ENCODE results near the gene MYL6B.
"Not testable (repeated sequence)": the region's sequence is repeated elsewhere in the genome, so short reads cannot be mapped to it uniquely, and the experiment has no call there.

The MYL6B gene

DNA sequence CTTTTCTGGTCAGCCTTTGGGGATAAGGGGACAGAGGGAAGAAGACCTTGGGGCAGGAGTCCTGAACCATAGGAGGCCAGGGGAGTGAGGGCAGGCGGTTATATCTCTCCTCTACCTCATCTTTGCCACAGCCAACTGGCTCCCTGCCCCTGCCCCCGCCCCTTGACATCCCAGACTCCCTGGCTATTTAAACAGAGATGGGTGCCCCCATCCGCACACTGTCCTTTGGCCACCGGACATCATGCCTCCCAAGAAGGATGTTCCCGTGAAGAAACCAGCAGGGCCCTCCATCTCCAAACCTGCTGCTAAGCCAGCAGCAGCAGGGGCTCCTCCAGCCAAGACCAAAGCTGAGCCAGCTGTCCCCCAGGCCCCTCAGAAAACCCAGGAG, 1.3 kb downstream of the MYL6B start:
- no peak for DNase-seq (ENCODE audit: low read depth)

DNA sequence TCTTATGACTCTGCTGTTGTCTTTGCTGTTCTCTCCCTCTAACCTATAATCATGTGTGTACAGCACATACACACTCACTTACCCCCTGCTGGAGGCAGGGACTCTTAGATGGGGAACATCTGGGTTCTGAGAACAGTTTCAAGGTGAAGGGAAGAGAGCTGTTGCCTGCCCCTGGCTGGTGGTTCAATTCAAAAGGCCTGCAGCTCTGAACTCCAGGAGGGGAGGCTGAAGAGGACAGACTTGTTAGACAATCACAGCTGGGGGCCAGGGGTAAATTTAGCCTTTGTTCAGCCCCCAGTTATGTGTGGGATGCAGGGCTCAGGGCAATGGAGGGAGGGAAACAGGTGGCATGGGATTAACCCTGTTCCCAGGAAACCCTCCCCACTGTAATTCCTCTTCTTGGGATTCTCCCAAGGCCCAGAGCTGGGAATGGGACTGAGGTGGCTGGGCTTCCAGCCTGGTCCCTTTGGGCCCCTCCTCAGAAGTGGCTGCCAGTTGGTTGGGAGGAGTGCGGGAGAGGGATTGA, 1.9 kb downstream of the MYL6B start:
- no peak for DNase-seq (ENCODE audit: low read depth)

DNA sequence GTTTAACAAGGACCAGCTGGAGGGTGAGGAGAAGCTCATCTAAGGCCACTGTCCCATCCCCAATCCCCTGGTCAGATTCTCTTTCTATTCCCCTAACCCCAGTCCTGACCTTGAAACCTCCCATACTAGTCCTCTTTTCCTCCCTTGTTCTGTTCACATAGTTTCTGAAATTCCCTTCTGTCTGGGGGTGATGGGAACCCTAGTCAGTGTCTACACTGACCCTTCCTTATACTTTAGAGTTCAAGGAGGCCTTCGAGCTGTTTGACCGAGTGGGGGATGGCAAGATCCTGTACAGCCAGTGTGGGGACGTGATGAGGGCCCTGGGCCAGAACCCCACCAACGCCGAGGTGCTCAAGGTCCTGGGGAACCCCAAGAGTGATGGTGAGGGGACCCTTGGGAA, 2.4 kb downstream of the MYL6B start:
- DNase-seq (ENCODE audit: low read depth), result no peak

DNA sequence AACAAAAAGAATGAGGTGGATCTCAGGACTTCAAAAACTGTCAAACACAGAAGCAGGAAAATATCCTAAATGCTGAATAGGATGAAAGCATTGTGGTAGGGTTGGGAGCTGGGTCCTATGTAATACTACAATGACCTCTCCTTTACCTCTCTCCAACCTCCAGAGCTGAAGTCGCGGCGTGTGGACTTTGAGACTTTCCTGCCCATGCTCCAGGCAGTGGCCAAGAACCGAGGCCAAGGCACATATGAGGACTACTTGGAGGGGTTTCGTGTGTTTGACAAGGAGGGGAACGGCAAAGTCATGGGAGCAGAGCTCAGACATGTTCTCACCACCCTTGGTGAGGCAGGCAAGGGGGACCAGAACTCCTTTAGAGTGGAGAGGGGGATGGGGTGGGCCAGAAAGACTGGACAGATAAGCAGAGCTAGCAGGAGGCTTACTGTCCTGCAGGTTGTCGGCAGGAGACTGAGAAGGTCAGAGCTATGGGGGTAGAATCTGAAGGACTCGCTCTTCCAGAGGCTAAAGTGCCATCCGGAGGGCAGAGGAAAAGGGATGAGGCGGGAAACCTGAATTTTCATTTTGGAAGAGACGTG, 3.0 kb downstream of the MYL6B start:
- DNase-seq (ENCODE audit: low read depth), result no peak

DNA sequence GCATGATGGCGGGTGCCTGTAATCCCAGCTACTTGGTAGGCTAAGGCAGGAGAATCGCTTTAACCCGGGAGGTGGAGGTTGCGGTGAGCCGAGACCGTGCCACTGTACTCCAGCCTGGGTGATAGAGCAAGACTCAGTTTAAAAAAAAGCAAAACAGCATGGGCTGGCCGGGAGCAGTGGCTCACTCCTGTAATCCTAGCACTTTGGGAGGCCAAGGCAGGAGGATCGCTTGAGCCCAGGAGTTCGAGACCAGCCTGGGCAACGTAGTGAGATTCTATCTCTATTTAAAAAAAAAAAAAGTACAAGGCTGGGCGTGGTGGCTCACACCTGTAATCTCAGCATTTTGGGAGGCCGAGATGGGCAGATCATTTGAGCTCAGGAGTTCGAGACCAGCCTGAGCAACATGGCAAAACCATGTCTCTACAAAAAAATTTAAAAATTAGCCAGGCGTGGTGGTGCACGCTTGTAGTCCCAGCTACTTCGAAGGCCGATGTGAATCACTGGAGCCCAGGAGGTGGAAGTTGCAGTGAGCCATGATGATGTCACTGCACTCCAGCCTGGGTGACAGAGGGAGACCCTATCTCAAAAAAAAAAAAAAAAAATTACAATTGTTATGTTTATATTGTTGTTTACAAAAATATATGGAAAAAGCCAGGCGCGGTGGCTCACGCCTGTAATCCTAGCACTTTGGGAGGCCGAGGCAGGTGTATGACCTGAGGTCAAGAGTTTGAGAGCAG, 4.2 kb downstream of the MYL6B start:
- not testable (repeated sequence) for DNase-seq (ENCODE audit: low read depth)

DNA sequence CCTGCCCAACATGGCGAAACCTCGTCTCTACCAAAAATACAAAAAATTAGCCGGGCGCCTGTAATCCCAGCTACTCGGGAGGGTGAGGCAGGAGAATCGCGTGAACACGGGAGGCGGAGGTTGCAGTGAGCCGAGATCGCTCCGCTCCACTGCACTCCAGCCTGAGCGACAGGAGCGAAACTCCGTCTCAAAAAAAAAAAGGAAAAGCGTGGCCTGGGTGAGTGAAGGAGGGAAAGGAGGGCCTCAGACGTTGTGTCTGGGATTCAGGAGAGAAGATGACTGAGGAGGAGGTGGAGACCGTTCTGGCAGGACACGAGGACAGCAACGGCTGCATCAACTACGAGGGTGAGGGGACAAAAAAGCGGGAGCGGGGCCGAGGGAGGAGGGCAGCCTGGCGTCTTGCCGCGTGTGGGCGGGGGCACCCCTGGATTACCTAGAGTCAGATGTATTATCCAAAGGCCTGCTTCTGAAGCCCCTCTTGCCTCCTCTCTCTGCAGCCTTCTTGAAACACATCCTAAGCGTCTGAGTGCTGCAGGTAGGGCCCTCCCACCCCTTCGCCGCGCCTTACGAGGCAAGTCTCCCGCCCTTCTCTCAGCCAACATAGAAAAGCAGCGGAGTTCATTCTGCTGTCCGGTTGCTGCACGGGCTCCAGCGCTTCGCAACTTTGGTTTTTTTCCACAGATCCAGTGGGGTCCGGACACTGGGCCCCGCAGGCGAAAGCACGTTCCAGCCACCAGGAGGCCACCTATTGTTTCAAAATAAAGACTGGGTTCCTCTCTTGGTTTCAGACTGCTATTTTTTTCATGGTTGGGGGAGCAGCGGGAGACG, 5.0 kb downstream of the MYL6B start:
- DNase-seq (ENCODE audit: low read depth), result peak; percentile 74

DNA sequence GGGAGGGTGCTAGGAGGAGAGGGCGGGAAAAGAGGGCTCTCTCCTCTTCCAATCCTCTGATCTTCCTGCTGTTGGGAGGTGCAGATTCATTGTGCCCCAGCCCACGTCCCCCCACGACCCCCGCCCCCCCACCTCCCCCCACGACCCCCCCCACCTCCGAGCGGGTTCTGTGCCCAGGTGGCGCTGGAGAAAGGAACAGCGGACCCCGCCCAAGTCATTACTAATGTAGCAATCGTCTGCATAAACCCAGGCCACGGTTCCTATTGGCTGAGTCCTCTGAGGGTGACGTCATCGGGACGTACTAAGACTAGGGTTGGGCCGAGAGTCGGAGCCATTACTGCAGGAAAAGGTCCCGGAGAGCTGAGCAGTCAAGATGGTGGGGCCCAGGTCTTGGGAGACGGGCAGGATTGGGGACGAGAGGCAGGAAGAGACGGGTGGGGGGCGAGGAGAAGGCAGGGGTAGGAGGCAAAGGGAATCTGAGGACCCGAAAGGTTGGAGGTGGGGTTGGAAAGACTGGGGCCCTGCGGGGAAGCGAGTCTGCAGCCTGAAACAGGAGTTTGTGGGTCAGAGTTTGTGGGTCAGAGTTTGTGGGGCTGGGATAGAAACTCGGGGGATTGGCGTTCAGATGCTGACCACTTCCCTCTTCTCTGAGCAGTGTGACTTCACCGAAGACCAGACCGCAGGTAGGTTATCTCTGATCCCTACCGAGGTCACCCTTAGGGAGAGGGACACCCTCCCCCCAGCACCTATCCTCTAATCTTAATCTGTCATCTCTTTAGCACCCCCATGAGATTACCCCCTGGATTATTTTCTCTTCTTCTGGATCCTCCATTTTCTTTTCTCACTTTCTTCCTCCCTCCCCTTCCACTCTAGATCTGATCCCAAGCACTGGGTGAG, 5.9 kb downstream of the MYL6B start, which contains the start of gene MYL6:
Gene MYL6 (plus strand): TSS at position 331 of the 897 bp plus-strand sequence. CDS start 43 bp downstream, at position 374.
- DNase-seq (ENCODE audit: low read depth), result peak; percentile 97

DNA sequence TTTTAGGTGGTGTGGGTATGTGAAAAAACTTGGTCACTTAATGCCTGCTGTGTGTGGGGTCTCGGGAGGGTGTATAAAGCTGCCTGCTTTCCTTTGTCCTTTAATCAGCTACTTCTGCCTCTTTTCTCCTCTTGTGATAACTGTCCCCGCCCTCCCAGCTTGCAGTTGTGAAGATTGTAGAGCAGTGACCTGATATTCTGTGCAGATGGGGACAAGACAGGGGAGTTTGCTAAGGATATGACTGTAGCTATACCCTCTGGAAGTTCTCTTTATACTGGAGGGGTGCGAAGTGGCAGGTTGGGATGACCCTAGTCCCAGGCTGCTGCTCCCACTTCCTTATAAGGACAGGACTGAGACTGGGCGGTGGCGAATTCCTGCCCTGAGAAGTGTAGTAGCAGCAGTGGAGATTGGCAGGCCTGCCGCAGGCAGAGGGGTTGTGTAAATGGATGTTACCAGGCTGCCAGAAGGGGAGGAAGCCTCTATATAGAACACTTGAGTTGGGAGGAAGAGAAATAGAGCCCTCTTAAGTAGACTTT, 6.6 kb downstream of the MYL6B start:
- DNase-seq (ENCODE audit: low read depth), result no peak

DNA sequence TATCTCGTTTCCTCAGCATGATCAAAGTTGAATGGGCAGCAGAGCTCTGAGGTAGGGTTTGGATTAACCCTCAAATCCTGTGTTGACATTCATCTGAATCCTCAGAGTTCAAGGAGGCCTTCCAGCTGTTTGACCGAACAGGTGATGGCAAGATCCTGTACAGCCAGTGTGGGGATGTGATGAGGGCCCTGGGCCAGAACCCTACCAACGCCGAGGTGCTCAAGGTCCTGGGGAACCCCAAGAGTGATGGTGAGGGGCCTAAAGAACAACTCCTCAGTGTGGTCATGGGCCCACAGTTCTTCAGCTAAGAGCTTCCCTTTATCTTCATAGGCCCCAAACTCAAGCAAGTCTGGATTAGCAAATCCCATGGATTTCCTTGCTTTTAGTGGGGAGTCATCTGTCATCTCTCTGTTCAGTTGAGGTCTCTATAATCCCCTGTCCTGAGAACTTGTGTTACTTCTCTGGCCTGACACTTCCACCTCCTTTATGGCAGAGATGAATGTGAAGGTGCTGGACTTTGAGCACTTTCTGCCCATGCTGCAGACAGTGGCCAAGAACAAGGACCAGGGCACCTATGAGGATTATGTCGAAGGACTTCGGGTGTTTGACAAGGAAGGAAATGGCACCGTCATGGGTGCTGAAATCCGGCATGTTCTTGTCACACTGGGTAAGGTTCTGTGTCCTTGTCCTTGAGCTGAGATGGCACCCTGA, 7.2 kb downstream of the MYL6B start:
- no peak for DNase-seq (ENCODE audit: low read depth)

DNA sequence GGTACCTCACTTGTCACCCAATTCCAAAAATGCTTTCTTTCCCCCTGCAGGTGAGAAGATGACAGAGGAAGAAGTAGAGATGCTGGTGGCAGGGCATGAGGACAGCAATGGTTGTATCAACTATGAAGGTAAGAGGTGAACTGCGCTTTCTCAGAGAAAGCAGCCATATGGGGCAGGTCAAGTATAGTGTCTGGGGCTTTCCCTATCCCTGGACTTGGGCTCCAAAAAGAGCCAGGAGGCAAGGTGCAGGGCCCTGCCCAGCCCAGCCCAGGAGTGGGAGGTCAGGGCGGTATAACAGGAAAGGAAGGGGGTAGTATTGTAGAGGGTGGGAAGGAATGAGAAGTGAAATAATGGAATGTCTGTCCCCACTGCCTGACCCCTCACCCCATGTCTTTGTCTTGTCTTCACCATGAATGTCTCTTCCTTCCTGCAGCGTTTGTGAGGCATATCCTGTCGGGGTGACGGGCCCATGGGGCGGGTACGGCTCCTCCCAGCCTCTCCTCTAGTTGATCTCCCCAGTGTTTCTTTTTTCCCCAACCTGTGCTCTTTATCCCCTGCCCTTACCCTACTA, 7.9 kb downstream of the MYL6B start:
- DNase-seq (ENCODE audit: low read depth), result no peak

DNA sequence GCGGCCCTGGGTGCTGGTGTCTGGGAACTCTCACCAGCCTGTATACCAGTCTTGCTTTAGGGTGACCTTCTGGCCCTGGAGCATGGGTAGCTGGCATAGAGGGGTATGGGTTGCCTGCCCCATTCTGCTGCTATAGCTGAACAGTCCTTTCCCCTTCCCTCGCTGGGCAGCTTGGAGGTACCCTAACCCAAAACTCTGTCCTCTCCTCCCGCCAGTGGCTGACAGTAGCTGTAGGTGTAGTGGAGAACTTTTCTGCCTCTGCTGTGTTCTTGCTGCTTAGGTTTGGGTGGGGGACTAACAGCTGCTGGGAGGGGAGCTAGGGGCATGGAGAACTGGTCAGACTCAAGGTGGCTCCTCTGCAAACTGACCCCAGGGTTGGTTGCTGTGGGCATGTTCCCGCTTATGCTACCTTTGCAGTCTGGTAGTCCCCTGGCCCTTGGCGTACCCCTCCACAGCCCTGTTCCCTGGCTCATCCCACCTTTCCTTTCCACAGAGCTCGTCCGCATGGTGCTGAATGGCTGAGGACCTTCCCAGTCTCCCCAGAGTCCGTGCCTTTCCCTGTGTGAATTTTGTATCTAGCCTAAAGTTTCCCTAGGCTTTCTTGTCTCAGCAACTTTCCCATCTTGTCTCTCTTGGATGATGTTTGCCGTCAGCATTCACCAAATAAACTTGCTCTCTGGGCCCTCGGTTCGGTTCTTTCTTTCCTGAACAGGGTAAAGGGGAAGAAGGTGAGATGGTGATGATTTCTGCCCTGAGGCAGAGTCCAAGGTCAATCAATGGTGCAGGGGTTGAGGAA, 8.7 kb downstream of the MYL6B start:
- DNase-seq (ENCODE audit: low read depth), result no peak

DNA sequence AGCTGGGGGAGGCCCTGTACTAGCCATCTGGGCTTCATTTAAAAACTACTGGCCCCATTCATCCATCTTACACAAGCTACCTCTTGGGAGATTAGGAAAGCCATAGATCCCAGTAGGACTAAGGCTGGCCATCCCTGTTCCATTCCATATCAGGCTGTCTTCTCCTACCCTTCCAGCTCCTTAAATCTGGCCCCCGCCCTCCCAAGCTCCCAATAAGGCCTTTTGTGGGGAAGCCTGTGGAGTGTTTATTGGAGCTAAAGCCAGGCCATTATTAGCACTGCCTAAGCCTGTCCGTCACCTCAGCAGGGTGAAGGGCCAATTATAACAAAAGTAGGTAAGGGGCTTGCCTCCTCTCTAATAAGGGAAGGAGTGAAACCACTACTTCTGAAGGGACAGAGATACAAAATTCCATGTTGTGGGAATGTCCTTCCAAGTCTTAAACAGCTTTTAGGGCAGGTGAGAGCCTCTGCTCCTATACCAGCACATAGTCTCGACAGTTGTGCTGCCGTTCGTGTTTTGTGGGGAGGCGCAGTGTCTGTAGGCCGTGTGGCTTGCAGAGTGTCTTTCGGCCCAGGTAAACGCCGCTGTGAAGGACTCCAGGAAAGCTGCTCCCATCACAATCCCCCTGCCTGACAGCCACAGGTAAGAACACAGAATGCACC, 9.4 kb downstream of the MYL6B start:
- no peak for DNase-seq (ENCODE audit: low read depth)

DNA sequence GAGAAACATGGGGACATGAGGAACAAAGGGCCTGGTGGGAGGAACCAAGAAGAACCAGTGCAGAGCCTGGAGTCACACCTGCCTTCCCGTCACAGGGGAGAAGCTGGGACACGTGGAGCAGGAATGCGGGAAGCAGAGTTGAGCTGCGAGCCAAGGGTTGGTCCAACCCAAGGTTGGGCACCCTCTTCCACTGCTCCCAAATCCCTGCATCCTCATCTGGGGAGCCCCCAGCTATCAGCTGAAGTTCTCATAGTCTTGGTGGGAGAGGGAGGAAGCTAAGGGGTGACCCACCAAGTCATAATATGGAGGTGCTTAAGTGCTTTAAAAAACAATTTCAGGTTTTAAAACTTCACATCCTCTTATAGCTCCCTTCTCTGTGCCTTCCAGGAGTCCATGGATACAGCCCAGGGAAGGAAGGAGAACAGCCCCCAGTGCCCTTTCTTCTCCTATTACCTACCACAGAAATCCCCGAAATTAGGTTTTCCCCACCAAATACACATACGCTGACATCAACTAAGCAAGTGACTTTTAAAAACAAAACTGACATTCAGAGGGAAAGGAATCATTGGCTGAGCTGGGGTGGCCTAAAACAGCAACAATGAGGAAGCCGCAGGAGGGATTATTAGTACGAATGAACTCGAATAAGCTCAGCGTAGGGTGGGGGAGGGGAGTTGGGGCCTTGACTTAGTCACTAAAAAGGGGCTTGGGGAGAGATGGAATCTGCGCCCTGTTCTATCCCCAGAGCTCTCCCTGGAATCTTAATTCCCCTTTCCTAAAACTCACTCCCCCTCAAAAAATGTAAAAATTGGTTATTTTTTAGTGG, 10.3 kb downstream of the MYL6B start:
- no peak for DNase-seq (ENCODE audit: low read depth)

DNA sequence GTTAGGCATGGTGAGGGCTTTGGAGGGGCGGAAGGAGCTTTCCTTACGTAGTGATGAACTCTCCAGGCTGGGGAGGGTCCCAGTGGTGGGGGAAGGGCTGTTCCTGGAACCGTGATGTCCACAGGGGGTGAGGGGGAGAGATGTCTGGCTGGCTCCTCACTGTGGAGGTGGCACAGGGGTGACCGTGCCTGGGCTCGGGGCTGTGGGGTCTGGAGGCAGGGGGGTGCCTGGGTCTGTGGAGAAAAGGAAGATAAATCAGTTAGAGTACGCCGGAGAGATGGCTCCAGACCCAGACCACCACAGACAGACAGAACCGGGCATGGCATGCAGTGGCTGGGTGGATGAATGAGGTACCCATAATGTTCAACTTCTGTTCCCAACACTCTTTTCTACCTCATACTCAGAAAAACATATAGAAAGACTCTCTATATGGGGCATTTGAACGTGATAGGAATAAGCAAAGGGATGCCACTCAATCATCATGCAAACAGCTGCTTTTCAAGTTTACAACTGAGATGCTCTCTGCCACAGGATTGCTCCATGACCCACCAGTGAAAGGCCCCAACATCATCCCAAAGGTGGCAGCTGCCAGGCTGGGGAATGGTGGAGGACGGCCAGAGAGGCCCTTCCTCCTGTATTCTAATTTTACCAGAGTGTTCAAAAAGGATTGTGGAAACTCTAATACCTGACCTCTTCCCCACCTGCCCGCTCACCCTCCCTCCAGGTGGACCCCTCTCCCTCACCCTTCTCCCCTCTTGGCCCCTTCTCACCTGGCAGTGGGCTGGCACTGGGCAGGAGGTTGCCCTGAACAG, 11.4 kb downstream of the MYL6B start:
- DNase-seq (ENCODE audit: low read depth), result no peak

DNA sequence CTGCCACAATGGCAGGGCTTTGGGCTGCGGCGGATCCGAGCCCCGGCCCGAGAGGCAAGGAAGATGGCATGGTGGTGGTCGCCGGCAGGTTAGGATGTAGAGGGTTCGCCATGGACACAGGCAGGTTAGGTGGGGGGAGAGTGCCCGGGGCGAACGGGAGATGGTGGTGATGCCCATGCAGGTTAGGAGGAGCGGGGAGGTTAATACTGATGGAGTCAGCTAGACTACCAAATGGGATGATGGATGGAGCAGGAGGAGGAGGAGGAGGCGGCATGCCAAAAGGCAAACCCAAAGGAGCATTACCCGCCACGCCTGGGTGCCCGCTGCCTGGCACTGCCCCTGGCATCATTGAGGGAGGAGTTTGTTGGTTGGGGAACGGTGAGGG, 11.9 kb downstream of the MYL6B start:
- no peak for DNase-seq (ENCODE audit: low read depth)

DNA sequence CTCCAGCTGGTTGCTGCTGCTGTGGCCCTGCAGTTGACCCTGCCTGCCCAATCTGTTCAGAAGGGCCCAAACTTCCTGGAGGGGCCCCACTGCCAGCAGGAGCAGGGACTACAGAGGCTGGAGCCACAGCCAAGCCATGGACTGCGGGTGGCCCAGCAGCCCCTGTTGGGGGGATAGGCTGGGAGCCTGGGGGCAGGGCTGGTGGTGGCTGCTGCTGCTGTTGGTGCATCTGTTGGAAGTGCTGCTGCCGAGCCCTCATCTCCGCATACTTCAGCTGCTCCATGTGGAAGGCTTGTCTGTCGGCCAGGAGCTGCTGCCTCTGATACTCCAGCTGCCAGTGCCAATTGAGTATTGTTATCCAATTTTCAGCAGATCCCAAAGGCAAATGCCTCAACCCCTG, 13.0 kb downstream of the MYL6B start:
- DNase-seq (ENCODE audit: low read depth), result no peak

DNA sequence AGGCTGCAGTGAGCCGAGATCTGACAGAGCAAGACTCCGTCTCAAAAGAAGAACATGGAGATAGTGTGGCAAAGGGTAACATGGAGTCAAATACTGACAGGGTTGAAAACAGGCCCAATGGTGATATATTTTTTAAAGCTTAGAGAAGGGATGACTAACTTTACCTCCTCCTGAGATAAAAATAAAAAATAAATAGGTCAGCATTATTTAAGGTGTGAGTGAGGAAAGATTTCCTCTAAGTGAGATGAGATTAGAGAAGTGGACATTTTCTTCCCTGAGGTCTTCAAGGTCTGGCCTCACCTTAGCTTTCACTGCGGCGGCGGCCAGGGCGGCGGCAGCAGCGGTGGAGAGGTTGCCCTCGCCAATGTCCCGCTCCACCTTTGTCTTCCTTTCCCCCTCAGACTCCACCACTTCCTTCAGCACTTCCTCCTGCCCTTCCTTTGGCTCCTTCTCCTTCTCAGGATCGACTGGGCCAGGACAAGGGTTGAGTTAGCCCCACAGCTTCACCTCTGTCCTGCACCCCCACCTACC, 16.9 kb downstream of the MYL6B start:
- no peak for DNase-seq (ENCODE audit: low read depth)
